Parathyroid adenoma (tissue), 2 donors: ENCODE measurements around the gene ARTN.

ENCODE experiments used
- H2AFZ ChIP-seq: fragments of 300-600 bp; sonication (generic); one replicate; pipeline ENCODE4 v1.7.0; 2017; ENCODE audit warnings: antibody characterized with exemption, mild to moderate bottlenecking
- H3K27ac ChIP-seq: fragments of 300-600 bp; sonication (generic); one replicate; pipeline ENCODE4 v1.7.0; 2017
- H3K27me3 ChIP-seq: fragments of 300-600 bp; sonication (generic); one replicate; pipeline ENCODE4 v1.7.0; 2017; ENCODE audit warnings: low read length; ENCODE audit not compliant: control insufficient read depth, insufficient read depth
- H3K36me3 ChIP-seq: fragments of 300-600 bp; sonication (generic); one replicate; pipeline ENCODE4 v1.7.0; 2017; ENCODE audit warnings: low read length; ENCODE audit not compliant: control insufficient read depth, insufficient read depth
- H3K4me1 ChIP-seq: fragments of 300-600 bp; sonication (generic); one replicate; pipeline ENCODE4 v1.7.0; 2017; ENCODE audit warnings: control low read depth
- H3K4me2 ChIP-seq: fragments of 300-600 bp; sonication (generic); one replicate; pipeline ENCODE4 v1.7.0; 2017; ENCODE audit warnings: low read length
- H3K4me3 ChIP-seq: fragments of 300-600 bp; sonication (generic); one replicate; pipeline ENCODE4 v1.7.0; 2017; ENCODE audit warnings: low read depth, low read length
- H3K79me2 ChIP-seq: fragments of 300-600 bp; sonication (generic); one replicate; pipeline ENCODE4 v1.7.0; 2017; ENCODE audit warnings: control low read depth
- H3K9ac ChIP-seq: fragments of 300-600 bp; sonication (generic); one replicate; pipeline ENCODE4 v1.7.0; 2017; ENCODE audit warnings: mild to moderate bottlenecking
- H3K9me3 ChIP-seq: fragments of 300-600 bp; sonication (generic); one replicate; pipeline ENCODE4 v1.7.0; 2017; ENCODE audit warnings: low read length; ENCODE audit not compliant: control insufficient read depth
- CTCF ChIP-seq: fragments of 300-600 bp; sonication (generic); IDR thresholded peaks from one replicate; pipeline ENCODE4 v1.7.0; 2017; ENCODE audit warnings: antibody characterized with exemption, mild to moderate bottlenecking
- donor health status: primary hyperparathyroidism.

Gene ARTN

DNA sequence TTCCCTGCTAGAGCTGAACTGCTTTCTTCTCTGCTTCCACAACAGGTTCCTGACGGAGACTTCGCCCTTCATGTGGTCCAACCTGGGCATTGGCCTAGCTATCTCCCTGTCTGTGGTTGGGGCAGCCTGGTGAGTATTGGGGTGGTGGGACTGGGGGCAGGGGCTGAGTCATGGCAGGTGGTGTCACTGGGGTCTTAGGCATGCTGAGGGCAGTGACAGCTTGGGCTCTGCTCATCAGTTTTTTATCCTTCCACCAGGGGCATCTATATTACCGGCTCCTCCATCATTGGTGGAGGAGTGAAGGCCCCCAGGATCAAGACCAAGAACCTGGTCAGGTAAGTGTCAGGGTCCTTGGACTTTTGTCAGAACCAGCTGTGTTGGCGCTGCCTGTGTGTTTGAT, 42.4 kb downstream of the ARTN start:
- no peaks in the 10 kb centered on the region for H3K27me3 ChIP-seq
- peak overlapping the region; percentile 95 for H3K4me3 ChIP-seq
- H2AFZ ChIP-seq = no peak overlapping the region
- TF ChIP-seq CTCF = no peak
- H3K4me1 ChIP-seq = peaks cover 7% of the 10 kb centered on the region
- no peak overlapping the region for H3K9ac ChIP-seq
- no peaks in the 10 kb centered on the region for H3K79me2 ChIP-seq
- no peak overlapping the region for H3K27ac ChIP-seq
- H3K9me3 ChIP-seq = no peaks in the 10 kb centered on the region
- H3K4me2 ChIP-seq = peak overlapping the region; percentile 85
- no peaks in the 10 kb centered on the region for H3K36me3 ChIP-seq

DNA sequence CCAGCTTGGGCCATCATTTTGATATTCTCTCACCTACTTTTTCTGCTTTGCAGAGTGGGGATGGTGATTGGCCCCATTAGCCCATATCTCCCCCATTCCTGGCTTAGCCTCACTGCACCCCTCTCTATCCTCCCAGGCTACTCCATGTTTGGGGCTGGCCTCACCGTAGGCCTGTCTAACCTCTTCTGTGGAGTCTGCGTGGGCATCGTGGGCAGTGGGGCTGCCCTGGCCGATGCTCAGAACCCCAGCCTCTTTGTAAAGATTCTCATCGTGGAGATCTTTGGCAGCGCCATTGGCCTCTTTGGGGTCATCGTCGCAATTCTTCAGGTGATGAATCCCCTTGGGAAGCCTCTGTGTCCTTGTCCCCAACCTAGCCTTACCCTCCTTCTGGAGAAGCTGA, 43.3 kb downstream of the ARTN start:
- Histone ChIP-seq H3K79me2 (no peaks in the 10 kb centered on the region), H3K4me1 (peaks cover 7% of the 10 kb centered on the region), H3K27ac (no peak overlapping the region), H3K36me3 (no peaks in the 10 kb centered on the region), H3K4me3 (no peak overlapping the region), H3K9ac (no peak overlapping the region), H3K27me3 (no peaks in the 10 kb centered on the region), H3K9me3 (no peaks in the 10 kb centered on the region), H3K4me2 (no peak overlapping the region), H2AFZ (no peak overlapping the region)
- TF ChIP-seq CTCF = no peak

DNA sequence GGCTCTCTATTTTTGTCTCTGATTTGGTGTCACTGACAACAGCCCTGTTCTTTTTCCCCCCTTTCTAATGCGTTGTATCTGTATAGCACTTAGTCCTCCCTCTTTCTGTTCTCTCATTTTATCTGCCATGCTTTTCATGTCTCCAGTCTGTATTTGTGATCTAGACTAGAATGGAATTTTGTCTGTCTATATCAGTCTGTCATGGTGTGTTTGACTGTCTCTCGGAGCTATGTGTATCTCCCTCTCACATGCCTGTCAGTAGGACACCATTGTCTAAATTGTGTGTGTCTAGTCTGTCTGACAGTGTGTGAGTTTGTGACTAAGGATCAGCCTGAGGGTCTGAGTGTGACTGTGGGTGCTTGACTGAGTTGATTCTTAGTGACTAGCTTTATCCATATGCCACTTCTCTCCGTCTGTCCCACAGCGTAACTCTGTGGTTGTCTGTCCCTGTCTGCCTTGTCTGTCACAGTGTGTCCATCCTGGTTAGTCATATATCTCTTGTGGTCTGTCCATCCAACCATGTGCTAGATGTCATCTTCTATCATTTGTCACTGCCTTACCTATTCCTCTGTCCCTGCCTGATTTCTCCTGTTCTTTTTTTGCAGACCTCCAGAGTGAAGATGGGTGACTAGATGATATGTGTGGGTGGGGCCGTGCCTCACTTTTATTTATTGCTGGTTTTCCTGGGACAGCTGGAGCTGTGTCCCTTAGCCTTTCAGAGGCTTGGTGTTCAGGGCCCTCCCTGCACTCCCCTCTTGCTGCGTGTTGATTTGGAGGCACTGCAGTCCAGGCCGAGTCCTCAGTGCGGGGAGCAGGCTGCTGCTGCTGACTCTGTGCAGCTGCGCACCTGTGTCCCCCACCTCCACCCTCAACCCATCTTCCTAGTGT, 44.0 kb downstream of the ARTN start:
- Histone ChIP-seq H2AFZ (no peak overlapping the region), H3K36me3 (no peaks in the 10 kb centered on the region), H3K9me3 (no peaks in the 10 kb centered on the region), H3K9ac (no peak overlapping the region), H3K4me3 (no peak overlapping the region), H3K4me2 (no peak overlapping the region), H3K27ac (no peak overlapping the region), H3K4me1 (peaks cover 7% of the 10 kb centered on the region), H3K79me2 (no peaks in the 10 kb centered on the region), H3K27me3 (no peaks in the 10 kb centered on the region)
- no peak for TF ChIP-seq CTCF

- H3K79me2 ChIP-seq = no peaks in the 10 kb centered on the region
- no peak overlapping the region for H3K9ac ChIP-seq
- H3K4me3 ChIP-seq = peak overlapping the region; percentile 42
- peaks cover 7% of the 10 kb centered on the region for H3K4me1 ChIP-seq
- no peaks in the 10 kb centered on the region for H3K27me3 ChIP-seq
- TF ChIP-seq CTCF = no peak
- H3K27ac ChIP-seq = no peak overlapping the region
- H3K36me3 ChIP-seq = no peaks in the 10 kb centered on the region
- H3K4me2 ChIP-seq = no peak overlapping the region
- no peaks in the 10 kb centered on the region for H3K9me3 ChIP-seq
- no peak overlapping the region for H2AFZ ChIP-seq
These were observed 44.6 kb downstream of the ARTN start for GRCh38 chr1:43978264-43978550.
